Panc1 (cell line): Measurements from ENCODE around the gene GFI1B. TPM values are rescaled to one million over a fixed set of nuclear protein-coding genes. Genes with fewer than 3 reads are reported as not detected.

Experiments used
- ATAC-seq: fragments of 200-7000 bp; cut with Tn5 transposase; 2 replicates; pipeline ENCODE4 v1.9.1; 2020; ENCODE audit warnings: mild to moderate bottlenecking, moderate library complexity
- BruUV-seq: library from RNA; stranded (reverse); fragments of 400-500 nt; replicated peaks from 2 replicates; lab custom pipeline; 2021; lab: Mats Ljungman, UMichigan
- CTCF ChIA-PET: fragments of 300-600 bp; sonication (Branson Sonifier 250); formaldehyde crosslinking; loops from one replicate; lab custom pipeline; 2022; ENCODE audit warnings: antibody characterized with exemption; lab: Charles Lee
- POLR2A ChIA-PET: fragments of 300-600 bp; sonication (Branson Sonifier 250); formaldehyde crosslinking; loops from one replicate; lab custom pipeline; 2022; ENCODE audit warnings: antibody characterized with exemption; lab: Charles Lee
- DNase-seq: peaks from one replicate; pipeline ENCODE4 v3.0.0-alpha.2; 2010; ENCODE audit warnings: low read depth, low spot score
- H3K27ac ChIP-seq: 2 replicates; pipeline ENCODE4 v1.5.1; 2011; ENCODE audit warnings: mild to moderate bottlenecking, low read length, inconsistent platforms
- H3K27me3 ChIP-seq: fragments of 200-500 bp; sonication (Bioruptor generic); 2 replicates; pipeline ENCODE4 v1.6.0; 2014; ENCODE audit warnings: low read length, inconsistent platforms; ENCODE audit not compliant: control insufficient read depth, insufficient read depth
- H3K36me3 ChIP-seq: fragments of 200-500 bp; sonication (Bioruptor generic); 2 replicates; pipeline ENCODE4 v1.5.1; 2014; ENCODE audit warnings: inconsistent platforms, mild to moderate bottlenecking, low read length, moderate library complexity; ENCODE audit not compliant: control insufficient read depth, insufficient read depth
- H3K4me1 ChIP-seq: 2 replicates; pipeline ENCODE4 v1.5.1; 2011; ENCODE audit warnings: inconsistent platforms, mild to moderate bottlenecking, low read length, moderate library complexity; ENCODE audit not compliant: control insufficient read depth, insufficient read depth
- H3K4me3 ChIP-seq, 2 experiments: 2 replicates each; pipeline ENCODE4 v1.5.1; 2011 to 2012; ENCODE audit warnings: low read depth in 2 of 2, low read length in 2 of 2, mild to moderate bottlenecking in 2 of 2, inconsistent platforms in 1 of 2, moderate library complexity in 1 of 2
- H3K9me3 ChIP-seq: fragments of 200-500 bp; sonication (Bioruptor generic); 2 replicates; pipeline ENCODE4 v1.5.1; 2014; ENCODE audit warnings: low read depth, mild to moderate bottlenecking, inconsistent platforms, low read length, moderate library complexity; ENCODE audit not compliant: control insufficient read depth, insufficient read depth
- CTCF ChIP-seq: fragments of 450-650 bp; IDR thresholded peaks from 2 replicates; pipeline ENCODE4 v1.5.1; 2017; ENCODE audit warnings: mild to moderate bottlenecking
- POLR2AphosphoS5 ChIP-seq: IDR thresholded peaks from 2 replicates; pipeline ENCODE4 v1.6.1; 2012; ENCODE audit warnings: mild to moderate bottlenecking, low read depth, low read length, moderate library complexity
- SIN3A ChIP-seq: IDR thresholded peaks from 2 replicates; pipeline ENCODE4 v1.6.1; 2012; ENCODE audit warnings: low read depth, mild to moderate bottlenecking, low read length, moderate library complexity, borderline replicate concordance; ENCODE audit not compliant: insufficient read depth
- TCF7L2 ChIP-seq: IDR thresholded peaks from 2 replicates; pipeline ENCODE4 v1.6.1; 2011; ENCODE audit warnings: mild to moderate bottlenecking, low read depth, low read length, inconsistent platforms
- in situ Hi-C: cut with HindIII; loops from 2 replicates; pipeline ENCODE4 v1.10.0; 2016; ENCODE audit warnings: low sequenced_read_pairs, low pct_unique_long_range_greater_than_20kb
- intact Hi-C: fragments of 100-400 bp; cut with micrococcal nuclease; formaldehyde crosslinking; loops from one replicate; pipeline ENCODE4 v1.10.0; 2022; ENCODE audit not compliant: unreplicated experiment
- total RNA-seq: library from RNA; stranded (reverse); gene quantifications from one replicate; pipeline ENCODE4 v1.2.1, GENCODE V29; 2021; ENCODE audit not compliant: unreplicated experiment
- TF ChIP-seq, protein P1 (sequence below), 2 experiments: IDR thresholded peaks; 2 replicates each; pipeline ENCODE4 v1.6.1; 2011 to 2012; ENCODE audit warnings: low read depth in 2 of 2, control low read depth in 1 of 2, low read length in 1 of 2, mild to moderate bottlenecking in 1 of 2, moderate library complexity in 1 of 2; ENCODE audit not compliant: insufficient read depth in 1 of 2

The GFI1B gene
- total RNA-seq, 1 experiment from 2014 or later, result 0.08 TPM

DNA sequence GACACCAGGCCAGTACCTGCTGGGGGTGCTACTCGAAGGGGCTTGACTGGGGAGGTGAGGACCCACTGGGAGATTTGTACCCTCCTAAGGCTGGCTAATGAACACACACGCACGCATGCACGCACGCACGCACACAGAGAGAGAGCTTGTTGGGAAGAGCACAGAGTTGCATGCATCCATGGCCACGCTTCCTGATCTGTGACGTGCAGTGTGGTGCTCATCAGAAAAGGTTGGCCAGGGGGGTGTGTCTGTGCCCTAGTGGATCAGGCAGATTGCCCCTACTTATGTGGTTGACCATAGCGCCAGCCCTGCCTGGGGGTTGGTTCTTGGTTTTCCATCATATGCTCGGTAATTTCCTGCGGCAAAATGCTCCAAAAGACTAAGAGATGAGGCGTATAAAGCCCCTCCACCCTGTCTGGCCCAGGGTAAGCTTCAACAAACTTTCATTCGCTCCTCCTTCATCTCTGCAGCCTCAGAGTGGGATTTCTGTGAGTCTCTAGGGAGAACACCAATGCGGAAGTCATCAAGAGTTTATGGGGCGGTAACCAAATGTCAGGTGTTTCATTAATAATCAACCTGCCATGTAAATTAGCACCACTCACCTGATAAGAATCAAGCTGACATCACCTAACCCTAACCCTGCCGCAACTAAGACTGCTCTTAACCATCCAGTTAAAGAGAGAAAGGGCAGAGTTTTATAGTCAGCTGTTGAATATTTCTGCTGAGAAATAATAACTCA is 8.0 kb upstream of the GFI1B start:
- ATAC-seq (no peak), DNase-seq (no peak)
- Histone ChIP-seq H3K27me3 (no peaks in the 10 kb centered on the region), H3K27ac (no peak overlapping the region), H3K4me1 (no peaks in the 10 kb centered on the region), H3K9me3 (no peaks in the 10 kb centered on the region), H3K4me3 (no peak overlapping the region), H3K36me3 (no peaks in the 10 kb centered on the region)
- no TSS peak for BruUV-seq
- in situ Hi-C loops, result no loop called here
- intact Hi-C loops, result loop anchor here (10.0 kb wide), 1 partner anchor 166 kb away; no protein-coding TSS in a partner anchor
- CTCF ChIA-PET, result no interaction called here
- TF ChIP-seq SIN3A, result no peak
- TF ChIP-seq TCF7L2, result no peak
- POLR2A ChIA-PET, result no interaction called here

GRCh38 chr9:132973166-132973565 is 5.3 kb upstream of the GFI1B start:
- BruUV-seq, result no TSS peak
- ChIA-PET CTCF (no interaction called here), POLR2A (no interaction called here)
- Histone ChIP-seq H3K36me3 (no peaks in the 10 kb centered on the region), H3K27ac (no peak overlapping the region), H3K27me3 (peaks cover under 1% of the 10 kb centered on the region; the same call in 1 of the 2 replicates), H3K4me1 (no peaks in the 10 kb centered on the region), H3K4me3 (no peak overlapping the region), H3K9me3 (no peaks in the 10 kb centered on the region)
- no peak for TF ChIP-seq TCF7L2
- TF ChIP-seq POLR2AphosphoS5, result no peak
- no peak for TF ChIP-seq SIN3A
- TF ChIP-seq CTCF, result no peak
- TF ChIP-seq, protein P1, sequence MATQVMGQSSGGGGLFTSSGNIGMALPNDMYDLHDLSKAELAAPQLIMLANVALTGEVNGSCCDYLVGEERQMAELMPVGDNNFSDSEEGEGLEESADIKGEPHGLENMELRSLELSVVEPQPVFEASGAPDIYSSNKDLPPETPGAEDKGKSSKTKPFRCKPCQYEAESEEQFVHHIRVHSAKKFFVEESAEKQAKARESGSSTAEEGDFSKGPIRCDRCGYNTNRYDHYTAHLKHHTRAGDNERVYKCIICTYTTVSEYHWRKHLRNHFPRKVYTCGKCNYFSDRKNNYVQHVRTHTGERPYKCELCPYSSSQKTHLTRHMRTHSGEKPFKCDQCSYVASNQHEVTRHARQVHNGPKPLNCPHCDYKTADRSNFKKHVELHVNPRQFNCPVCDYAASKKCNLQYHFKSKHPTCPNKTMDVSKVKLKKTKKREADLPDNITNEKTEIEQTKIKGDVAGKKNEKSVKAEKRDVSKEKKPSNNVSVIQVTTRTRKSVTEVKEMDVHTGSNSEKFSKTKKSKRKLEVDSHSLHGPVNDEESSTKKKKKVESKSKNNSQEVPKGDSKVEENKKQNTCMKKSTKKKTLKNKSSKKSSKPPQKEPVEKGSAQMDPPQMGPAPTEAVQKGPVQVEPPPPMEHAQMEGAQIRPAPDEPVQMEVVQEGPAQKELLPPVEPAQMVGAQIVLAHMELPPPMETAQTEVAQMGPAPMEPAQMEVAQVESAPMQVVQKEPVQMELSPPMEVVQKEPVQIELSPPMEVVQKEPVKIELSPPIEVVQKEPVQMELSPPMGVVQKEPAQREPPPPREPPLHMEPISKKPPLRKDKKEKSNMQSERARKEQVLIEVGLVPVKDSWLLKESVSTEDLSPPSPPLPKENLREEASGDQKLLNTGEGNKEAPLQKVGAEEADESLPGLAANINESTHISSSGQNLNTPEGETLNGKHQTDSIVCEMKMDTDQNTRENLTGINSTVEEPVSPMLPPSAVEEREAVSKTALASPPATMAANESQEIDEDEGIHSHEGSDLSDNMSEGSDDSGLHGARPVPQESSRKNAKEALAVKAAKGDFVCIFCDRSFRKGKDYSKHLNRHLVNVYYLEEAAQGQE (IDR thresholded peaks at IDR 0.05; ENCODE audit: insufficient read depth in 1 of 2, low read depth in 2 of 2, low read length in 1 of 2), result no peak
- in situ Hi-C loops (no loop called here), intact Hi-C loops (loop anchor here (10.0 kb wide), 1 partner anchor 168 kb away; no protein-coding TSS in a partner anchor)
- no peak for ATAC-seq
- no peak for DNase-seq

DNA sequence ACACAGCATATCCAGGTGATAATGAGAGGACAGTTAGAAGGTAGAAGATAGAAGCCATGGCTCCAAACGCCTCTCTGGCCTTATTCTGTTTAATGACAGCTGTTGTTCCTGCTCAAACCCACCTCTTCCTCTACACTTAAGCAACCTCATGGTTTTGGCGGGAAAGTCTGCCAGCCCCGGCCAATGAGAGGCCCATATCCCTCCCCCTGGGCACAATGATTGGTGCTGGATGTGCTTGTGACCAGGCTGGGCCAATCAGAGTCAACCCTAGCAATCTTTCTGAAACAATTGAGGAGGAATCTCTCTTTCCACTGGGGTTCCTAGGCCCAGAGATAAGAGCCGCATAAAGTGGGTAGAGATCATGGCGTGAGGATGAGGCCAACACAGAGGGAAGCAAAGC is 4.8 kb upstream of the GFI1B start:
- peaks cover 2% of the 10 kb centered on the region; the same call in 1 of the 2 replicates for H3K27me3 ChIP-seq
- no peaks in the 10 kb centered on the region for H3K4me1 ChIP-seq

More for the DNA sequence above, 4.8 kb upstream of the GFI1B start:
- in situ Hi-C loops, result no loop called here
- H3K27ac ChIP-seq, result no peak overlapping the region
- ChIA-PET POLR2A (no interaction called here), CTCF (no interaction called here)
- DNase-seq (no peak), ATAC-seq (no peak; the same call in 1 of the 2 replicates)
- H3K4me3 ChIP-seq, result no peak overlapping the region
- H3K36me3 ChIP-seq, result no peaks in the 10 kb centered on the region
- TF ChIP-seq TCF7L2 (no peak), CTCF (no peak), POLR2AphosphoS5 (no peak), SIN3A (no peak)
- TF ChIP-seq, protein P1 (IDR thresholded peaks at IDR 0.05; ENCODE audit: insufficient read depth in 1 of 2, low read depth in 2 of 2, low read length in 1 of 2), result no peak
- BruUV-seq, result no TSS peak
- intact Hi-C loops, result loop anchor here (10.0 kb wide), 1 partner anchor 169 kb away; no protein-coding TSS in a partner anchor
- H3K9me3 ChIP-seq, result no peaks in the 10 kb centered on the region
